Tibial nerve (tissue), 4 donors: ENCODE results near the gene FMN1.

Experiments used
- CTCF ChIP-seq, 5 experiments: fragments of 200-600 bp in 3 of 5; fragments of 450-650 bp in 2 of 5; sonication (generic) in 3 of 5; IDR thresholded peaks; one replicate each; pipeline ENCODE4 v1.5.1; 2016 to 2019; ENCODE audit warnings: antibody characterized with exemption in 5 of 5, mild to moderate bottlenecking in 3 of 5, moderate library complexity in 2 of 5
- EP300 ChIP-seq, 2 donors: sonication (generic); formaldehyde crosslinking; IDR thresholded peaks; one replicate each; pipeline ENCODE4 v1.6.1; 2017; ENCODE audit warnings: antibody characterized with exemption in 2 of 2, mild to moderate bottlenecking in 1 of 2
- POLR2A ChIP-seq, 2 donors: fragments of 450-650 bp; IDR thresholded peaks; one replicate each; pipeline ENCODE4 v1.6.1; 2017; ENCODE audit warnings: antibody characterized with exemption in 2 of 2, mild to moderate bottlenecking in 2 of 2, moderate library complexity in 2 of 2

GRCh38 chr15:33119273-33119672 is 75.2 kb downstream of the FMN1 start:
- TF ChIP-seq CTCF (IDR thresholded peaks at IDR 0.05) (no peak), POLR2A (IDR thresholded peaks at IDR 0.05) (no peak), EP300 (IDR thresholded peaks at IDR 0.05) (no peak)
